Esophagus muscularis mucosa (tissue), 4 donors: ENCODE measurements around the gene CNIH2.
"Not testable (repeated sequence)": the region's sequence is repeated elsewhere in the genome, so short reads cannot be mapped to it uniquely, and the experiment has no call there.

Source experiments
- EP300 ChIP-seq: sonication (generic); formaldehyde crosslinking; IDR thresholded peaks from one replicate; pipeline ENCODE4 v1.6.1; 2017; ENCODE audit warnings: antibody characterized with exemption
- POLR2A ChIP-seq: fragments of 450-650 bp; IDR thresholded peaks from one replicate; pipeline ENCODE4 v1.6.1; 2017; ENCODE audit warnings: antibody characterized with exemption, moderate library complexity, mild to moderate bottlenecking, low read depth
- POLR2AphosphoS5 ChIP-seq, 2 donors: sonication (generic); formaldehyde crosslinking; IDR thresholded peaks; one replicate each; pipeline ENCODE4 v1.6.1; 2017; ENCODE audit warnings: antibody characterized with exemption in 2 of 2
- TF ChIP-seq, protein P1 (sequence below), 3 experiments: fragments of 200-600 bp in 2 of 3; fragments of 450-650 bp in 1 of 3; sonication (generic) in 2 of 3; IDR thresholded peaks; one replicate each; pipeline ENCODE4 v1.5.1; 2017 to 2019; ENCODE audit warnings: antibody characterized with exemption in 3 of 3, mild to moderate bottlenecking in 2 of 3, moderate library complexity in 1 of 3

GRCh38 chr11:66276619-66277018 lies 1.4 kb upstream of the CNIH2 start:
- TF ChIP-seq, protein P1, sequence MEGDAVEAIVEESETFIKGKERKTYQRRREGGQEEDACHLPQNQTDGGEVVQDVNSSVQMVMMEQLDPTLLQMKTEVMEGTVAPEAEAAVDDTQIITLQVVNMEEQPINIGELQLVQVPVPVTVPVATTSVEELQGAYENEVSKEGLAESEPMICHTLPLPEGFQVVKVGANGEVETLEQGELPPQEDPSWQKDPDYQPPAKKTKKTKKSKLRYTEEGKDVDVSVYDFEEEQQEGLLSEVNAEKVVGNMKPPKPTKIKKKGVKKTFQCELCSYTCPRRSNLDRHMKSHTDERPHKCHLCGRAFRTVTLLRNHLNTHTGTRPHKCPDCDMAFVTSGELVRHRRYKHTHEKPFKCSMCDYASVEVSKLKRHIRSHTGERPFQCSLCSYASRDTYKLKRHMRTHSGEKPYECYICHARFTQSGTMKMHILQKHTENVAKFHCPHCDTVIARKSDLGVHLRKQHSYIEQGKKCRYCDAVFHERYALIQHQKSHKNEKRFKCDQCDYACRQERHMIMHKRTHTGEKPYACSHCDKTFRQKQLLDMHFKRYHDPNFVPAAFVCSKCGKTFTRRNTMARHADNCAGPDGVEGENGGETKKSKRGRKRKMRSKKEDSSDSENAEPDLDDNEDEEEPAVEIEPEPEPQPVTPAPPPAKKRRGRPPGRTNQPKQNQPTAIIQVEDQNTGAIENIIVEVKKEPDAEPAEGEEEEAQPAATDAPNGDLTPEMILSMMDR (IDR thresholded peaks at IDR 0.05), result not testable (repeated sequence)
- not testable (repeated sequence) for TF ChIP-seq POLR2AphosphoS5 (IDR thresholded peaks at IDR 0.05); POLR2A; EP300
